ENCODE measurements around the gene SETBP1. TPM values are rescaled to one million over a fixed set of nuclear protein-coding genes. Genes with fewer than 3 reads are reported as not detected.

SETBP1 gene
- total and polyA plus RNA-seq, 2 of the 13 experiments (the other 11 are each of a cell fraction or from before 2014, with no cell fraction given) = 0.18 to 0.65 TPM

- no peaks in the 10 kb centered on the region for H3K36me3 ChIP-seq (replicated peaks in 1 of 2; ENCODE audit: control insufficient read depth in 1 of 2, insufficient read depth in 2 of 2, low read length in 2 of 2)
- no peak overlapping the region for H3K27ac ChIP-seq (ENCODE audit: extremely low read length, insufficient read depth, low read length)
- 30% methylated on average over 6 of the region's 6 CpGs for WGBS (ENCODE audit: low lambda C conversion rate)
- H4K20me1 ChIP-seq (ENCODE audit: insufficient read depth, low read length) = no peaks in the 10 kb centered on the region
- H3K9ac ChIP-seq (ENCODE audit: insufficient read depth, low read depth, low read length) = no peak overlapping the region
- in situ Hi-C loops (cut with HindIII; ENCODE audit: extremely low pct_ligation_motif_present, low pct_unique_long_range_greater_than_20kb) (no loop called here), intact Hi-C loops (cut with micrococcal nuclease; ENCODE audit: unreplicated experiment) (no loop called here)
- H3K4me3 ChIP-seq (replicated peaks in 1 of 3; ENCODE audit: insufficient read depth in 1 of 3, low read depth in 2 of 3, low read length in 3 of 3) = no peak overlapping the region
- FAIRE-seq (no peak), ATAC-seq (no peak), DNase-seq (ENCODE audit: low spot score) (no peak)
- no peak for TF ChIP-seq ZNF639 (CRISPR knock-in tag; conservative IDR thresholded peaks at IDR 0.05)
- TF ChIP-seq NFYC (CRISPR knock-in tag; IDR thresholded peaks at IDR 0.05) = no peak
- no peak for TF ChIP-seq ZNF260 (CRISPR knock-in tag; IDR thresholded peaks at IDR 0.05; ENCODE audit: borderline replicate concordance, low read depth)
- TF ChIP-seq FLYWCH1 (CRISPR knock-in tag; IDR thresholded peaks at IDR 0.05) = no peak
- no peak for TF ChIP-seq HNRNPL (IDR thresholded peaks at IDR 0.05; ENCODE audit: low read depth, low read length)
- TF ChIP-seq ZNF44 (CRISPR knock-in tag; IDR thresholded peaks at IDR 0.05) = no peak
- no peak for TF ChIP-seq GATAD1 (CRISPR knock-in tag; IDR thresholded peaks at IDR 0.05)
- no peak for TF ChIP-seq ZNF768 (CRISPR knock-in tag; IDR thresholded peaks at IDR 0.05)
- TF ChIP-seq NFE2 (CRISPR knock-in tag; IDR thresholded peaks at IDR 0.05) = no peak
- no peak for TF ChIP-seq NFIC (IDR thresholded peaks at IDR 0.05; ENCODE audit: low read length)
- TF ChIP-seq ZNF256 (CRISPR knock-in tag; conservative IDR thresholded peaks at IDR 0.05) = no peak
- no peak for TF ChIP-seq SRSF4 (IDR thresholded peaks at IDR 0.05; ENCODE audit: low read depth, low read length, poor library complexity, severe bottlenecking)
- no peaks in the 10 kb centered on the region for H3K79me2 ChIP-seq (ENCODE audit: insufficient read depth, low read length)
- ChIA-PET POLR2A (no interaction called here), CTCF (ENCODE audit: low intra/inter-chr PET ratio, low total read pairs) (no interaction called here)
- BruUV-seq (replicated peaks) = no TSS peak
- H3K9me3 ChIP-seq (ENCODE audit: low read length) = no peaks in the 10 kb centered on the region
- H3K27me3 ChIP-seq (ENCODE audit: control insufficient read depth in 1 of 2, insufficient read depth in 2 of 2, low read length in 2 of 2) = no peaks in the 10 kb centered on the region
- H2AFZ ChIP-seq (ENCODE audit: low read length) = no peak overlapping the region
- no peak overlapping the region for H3K4me2 ChIP-seq (ENCODE audit: low read depth, low read length)
- H3K4me1 ChIP-seq (ENCODE audit: insufficient read depth, low read length) = no peaks in the 10 kb centered on the region
These were observed 179.2 kb downstream of the SETBP1 start for GRCh38 chr18:44859751-44860439.
